ENCODE measurements around the gene PTH1R. TPM values are rescaled to one million over a fixed set of nuclear protein-coding genes. Genes with fewer than 3 reads are reported as not detected.

PTH1R gene
- total RNA-seq, 4 donors from 2014 or later: 7.8 to 18.5 (median 14.5) TPM

GRCh38 chr3:46905213-46905560 lies 27.7 kb downstream of the PTH1R start:
- Histone ChIP-seq H3K36me3 (no peaks in the 10 kb centered on the region), H3K4me3 (no peak overlapping the region), H3K4me1 (peaks cover 0 to 21% (median 13%) of the 10 kb centered on the region in 3 donors), H3K9me3 (no peaks in the 10 kb centered on the region), H3K27ac (no peak overlapping the region), H3K27me3 (peaks cover 24% of the 10 kb centered on the region)
- WGBS, 2 donors (ENCODE audit: low coverage in 1 of 2): 71 to 92% methylated on average over 1 to 3 of the region's 3 CpGs
- ATAC-seq: no peak
- TF ChIP-seq POLR2A (IDR thresholded peaks at IDR 0.05): no peak
- no peak for TF ChIP-seq EP300 (IDR thresholded peaks at IDR 0.05)
- TF ChIP-seq, protein P1, sequence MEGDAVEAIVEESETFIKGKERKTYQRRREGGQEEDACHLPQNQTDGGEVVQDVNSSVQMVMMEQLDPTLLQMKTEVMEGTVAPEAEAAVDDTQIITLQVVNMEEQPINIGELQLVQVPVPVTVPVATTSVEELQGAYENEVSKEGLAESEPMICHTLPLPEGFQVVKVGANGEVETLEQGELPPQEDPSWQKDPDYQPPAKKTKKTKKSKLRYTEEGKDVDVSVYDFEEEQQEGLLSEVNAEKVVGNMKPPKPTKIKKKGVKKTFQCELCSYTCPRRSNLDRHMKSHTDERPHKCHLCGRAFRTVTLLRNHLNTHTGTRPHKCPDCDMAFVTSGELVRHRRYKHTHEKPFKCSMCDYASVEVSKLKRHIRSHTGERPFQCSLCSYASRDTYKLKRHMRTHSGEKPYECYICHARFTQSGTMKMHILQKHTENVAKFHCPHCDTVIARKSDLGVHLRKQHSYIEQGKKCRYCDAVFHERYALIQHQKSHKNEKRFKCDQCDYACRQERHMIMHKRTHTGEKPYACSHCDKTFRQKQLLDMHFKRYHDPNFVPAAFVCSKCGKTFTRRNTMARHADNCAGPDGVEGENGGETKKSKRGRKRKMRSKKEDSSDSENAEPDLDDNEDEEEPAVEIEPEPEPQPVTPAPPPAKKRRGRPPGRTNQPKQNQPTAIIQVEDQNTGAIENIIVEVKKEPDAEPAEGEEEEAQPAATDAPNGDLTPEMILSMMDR (IDR thresholded peaks at IDR 0.05): no peak
- no peak for TF ChIP-seq POLR2AphosphoS5 (IDR thresholded peaks at IDR 0.05)

- no peak for ATAC-seq
- H3K27me3 ChIP-seq: peaks cover 24% of the 10 kb centered on the region
- 80% methylated on average over 2 of the region's 11 CpGs; no CpG with 5 or more reads in 1 of the 2 donors for WGBS, 2 donors (ENCODE audit: low coverage in 1 of 2)
- TF ChIP-seq EP300 (IDR thresholded peaks at IDR 0.05) (no peak), POLR2AphosphoS5 (IDR thresholded peaks at IDR 0.05) (no peak), POLR2A (IDR thresholded peaks at IDR 0.05) (no peak)
- TF ChIP-seq, protein P1 (IDR thresholded peaks at IDR 0.05): no peak
- no peak overlapping the region for H3K27ac ChIP-seq
- H3K36me3 ChIP-seq: no peaks in the 10 kb centered on the region
- H3K4me3 ChIP-seq: no peak overlapping the region
- H3K4me1 ChIP-seq: peaks cover 0 to 21% (median 13%) of the 10 kb centered on the region in 3 donors
- H3K9me3 ChIP-seq: no peaks in the 10 kb centered on the region
These were observed 28.3 kb downstream of the PTH1R start for GRCh38 chr3:46905661-46906451.

DNA sequence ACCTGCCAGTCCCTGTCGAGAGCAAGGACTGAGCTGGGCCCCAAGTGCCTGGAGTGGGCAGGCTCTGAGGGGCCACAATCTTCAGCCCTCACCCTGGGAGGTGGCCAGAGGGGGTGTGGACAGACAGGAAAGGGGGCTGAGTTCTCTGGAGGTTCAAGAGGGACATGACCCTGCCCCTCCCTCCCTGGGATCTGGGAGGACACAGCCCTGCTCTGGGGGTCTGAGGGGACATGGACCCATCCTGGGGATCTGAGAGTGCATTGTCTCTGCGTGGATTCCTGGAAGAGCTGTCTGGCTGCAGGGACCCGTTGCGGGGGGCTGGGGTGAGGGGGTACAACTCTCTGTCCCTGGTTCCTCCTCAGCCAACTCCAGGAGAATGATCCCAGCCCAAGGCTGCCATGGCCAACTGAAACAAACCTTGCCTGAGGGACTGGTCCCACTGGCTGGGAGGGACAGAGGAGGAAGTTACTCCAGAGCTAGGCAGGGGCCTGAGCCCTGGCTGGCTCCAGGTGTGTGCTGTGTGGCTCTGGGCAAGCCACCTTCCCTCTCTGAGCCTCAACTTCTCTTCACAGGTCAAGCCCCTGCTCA lies 29.0 kb downstream of the PTH1R start:
- no peaks in the 10 kb centered on the region for H3K9me3 ChIP-seq
- ATAC-seq: no peak
- peaks cover 24% of the 10 kb centered on the region for H3K27me3 ChIP-seq
- peaks cover 0 to 21% (median 13%) of the 10 kb centered on the region in 3 donors for H3K4me1 ChIP-seq
- H3K27ac ChIP-seq: no peak overlapping the region
- WGBS, 2 donors (ENCODE audit: low coverage in 1 of 2): 40% methylated on average over 1 of the region's 4 CpGs; no CpG with 5 or more reads in 1 of the 2 donors
- no peaks in the 10 kb centered on the region for H3K36me3 ChIP-seq
- TF ChIP-seq POLR2AphosphoS5 (IDR thresholded peaks at IDR 0.05) (no peak), POLR2A (IDR thresholded peaks at IDR 0.05) (no peak), EP300 (IDR thresholded peaks at IDR 0.05) (no peak)
- TF ChIP-seq, protein P1 (IDR thresholded peaks at IDR 0.05): no peak
- H3K4me3 ChIP-seq: no peak overlapping the region

- TF ChIP-seq, protein P1 (IDR thresholded peaks at IDR 0.05): no peak
- no peak for TF ChIP-seq EP300 (IDR thresholded peaks at IDR 0.05)
- ATAC-seq: no peak
- H3K4me3 ChIP-seq: no peak overlapping the region
- H3K9me3 ChIP-seq: no peaks in the 10 kb centered on the region
- no peaks in the 10 kb centered on the region for H3K36me3 ChIP-seq
- H3K4me1 ChIP-seq: peaks cover 0 to 21% (median 13%) of the 10 kb centered on the region in 3 donors
- no peak overlapping the region for H3K27ac ChIP-seq
- WGBS, 2 donors (ENCODE audit: low coverage in 1 of 2): 69 to 74% methylated on average over 4 to 8 of the region's 12 CpGs
- peaks cover 24% of the 10 kb centered on the region for H3K27me3 ChIP-seq
These were observed 29.8 kb downstream of the PTH1R start for GRCh38 chr3:46907271-46907670.

- H3K27me3 ChIP-seq: peaks cover 24% of the 10 kb centered on the region
- peaks cover 0 to 22% (median 13%) of the 10 kb centered on the region in 3 donors for H3K4me1 ChIP-seq
- TF ChIP-seq POLR2A (IDR thresholded peaks at IDR 0.05) (no peak), EP300 (IDR thresholded peaks at IDR 0.05) (no peak), POLR2AphosphoS5 (IDR thresholded peaks at IDR 0.05) (no peak)
- TF ChIP-seq, protein P1 (IDR thresholded peaks at IDR 0.05): no peak
- 22 to 36% methylated on average over 1 of the region's 1 CpG for WGBS, 2 donors (ENCODE audit: low coverage in 1 of 2)
- H3K9me3 ChIP-seq: no peaks in the 10 kb centered on the region
- H3K36me3 ChIP-seq: no peaks in the 10 kb centered on the region
- no peak for ATAC-seq
- H3K4me3 ChIP-seq: no peak overlapping the region
- H3K27ac ChIP-seq: no peak overlapping the region
These were observed 30.4 kb downstream of the PTH1R start for GRCh38 chr3:46907960-46908293.

All from gastroesophageal sphincter (tissue), 4 donors.